Myocyte (in vitro differentiated cells): ENCODE measurements around the gene C2orf68. TPM values are rescaled to one million over a fixed set of nuclear protein-coding genes. Genes with fewer than 3 reads are reported as not detected.
"Not testable (repeated sequence)": the region's sequence is repeated elsewhere in the genome, so short reads cannot be mapped to it uniquely, and the experiment has no call there.

Experiments used
- DNase-seq: peaks from one replicate; pipeline ENCODE4 v3.0.0-alpha.2; 2012; ENCODE audit warnings: low read depth
- polyA plus RNA-seq: library from polyadenylated mRNA; unstranded; fragments of >200 nt; gene quantifications from one replicate; pipeline ENCODE4 v1.2.1, GENCODE V29; 2012; ENCODE audit warnings: missing spikeins
- total RNA-seq: library from RNA; depleted of rRNA; stranded (reverse); fragments of >200 nt; gene quantifications from 2 replicates; pipeline ENCODE4 v1.2.3, GENCODE V29; 2014

Gene C2orf68
- 20.2 and 28.5 TPM in 2 replicates for total RNA-seq
- 45.2 TPM for polyA plus RNA-seq

- peak; percentile 91 for DNase-seq
Measured at GRCh38 chr2:85611705-85612587, at the start of gene C2orf68. Gene C2orf68, minus strand, starts transcription at chr2:85612066. Its CDS starts 82 bp downstream, at chr2:85611984.

DNA sequence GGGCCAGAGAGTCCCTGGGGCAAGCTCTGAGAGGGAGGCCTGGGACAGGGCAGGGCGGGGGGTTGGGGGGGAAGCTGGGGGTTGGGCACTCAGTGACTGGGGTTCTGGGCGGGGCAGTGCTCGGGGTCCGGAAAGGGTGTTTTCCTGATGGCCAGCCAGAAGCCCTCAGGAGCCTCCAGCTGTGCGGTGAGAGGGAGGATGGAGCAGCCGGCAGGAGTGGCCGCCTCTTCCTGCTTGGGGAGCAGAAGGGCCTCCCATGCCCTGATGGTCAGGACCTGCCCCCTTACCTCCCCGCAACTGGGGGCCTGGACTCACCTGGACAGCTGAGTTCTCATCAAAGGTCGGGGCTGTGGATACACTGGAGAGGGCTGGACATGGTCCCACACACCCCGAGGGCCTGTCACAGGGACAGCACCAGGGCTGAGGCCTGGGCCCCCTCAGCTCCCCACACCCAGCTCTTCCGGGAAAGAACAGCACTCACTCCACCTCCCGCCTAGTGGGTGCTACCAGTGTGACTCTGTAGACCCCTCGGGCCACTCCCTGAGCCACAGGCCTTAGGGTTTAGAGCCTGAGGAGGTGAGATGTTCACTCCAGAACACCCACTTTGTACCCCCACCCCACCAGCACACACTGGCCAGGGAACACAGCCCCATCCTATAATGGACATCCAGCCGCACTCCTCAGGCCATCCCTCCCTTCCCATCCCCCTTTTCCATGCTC is 49.4 kb upstream of the C2orf68 start:
- DNase-seq, result no peak

DNA sequence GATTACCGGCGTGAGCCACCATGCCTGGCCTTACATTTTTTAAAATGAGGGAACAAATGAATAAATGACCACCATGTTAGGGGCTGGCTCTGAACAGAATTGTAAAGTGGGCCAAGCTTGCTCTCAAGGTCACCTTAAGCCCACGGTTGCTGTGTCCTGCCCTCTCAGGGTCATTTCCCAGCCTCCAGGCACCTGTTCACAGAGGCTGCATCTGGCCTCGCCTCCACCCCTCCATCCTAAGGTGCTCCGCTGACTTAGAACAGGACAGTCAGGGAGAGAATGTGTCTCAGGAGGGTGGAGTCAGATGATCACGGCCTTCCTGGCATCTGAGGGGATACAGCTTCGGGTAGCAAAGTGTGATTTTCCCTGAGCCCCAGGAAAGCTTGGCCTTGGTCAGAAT is 48.9 kb upstream of the C2orf68 start:
- DNase-seq, result no peak

GRCh38 chr2:85660301-85660700 is 48.4 kb upstream of the C2orf68 start:
- not testable (repeated sequence) for DNase-seq

- no peak for DNase-seq
Measured at GRCh38 chr2:85659324-85659981, 47.6 kb upstream of the C2orf68 start.

GRCh38 chr2:85657399-85657798 is 45.5 kb upstream of the C2orf68 start:
- DNase-seq, result not testable (repeated sequence)

GRCh38 chr2:85656468-85656867 is 44.6 kb upstream of the C2orf68 start:
- DNase-seq, result no peak

GRCh38 chr2:85655961-85656417 is 44.1 kb upstream of the C2orf68 start:
- DNase-seq, result peak; percentile 91

GRCh38 chr2:85653996-85654395 is 42.1 kb upstream of the C2orf68 start:
- no peak for DNase-seq

- no peak for DNase-seq
Measured at GRCh38 chr2:85652056-85652455, 40.2 kb upstream of the C2orf68 start.

DNA sequence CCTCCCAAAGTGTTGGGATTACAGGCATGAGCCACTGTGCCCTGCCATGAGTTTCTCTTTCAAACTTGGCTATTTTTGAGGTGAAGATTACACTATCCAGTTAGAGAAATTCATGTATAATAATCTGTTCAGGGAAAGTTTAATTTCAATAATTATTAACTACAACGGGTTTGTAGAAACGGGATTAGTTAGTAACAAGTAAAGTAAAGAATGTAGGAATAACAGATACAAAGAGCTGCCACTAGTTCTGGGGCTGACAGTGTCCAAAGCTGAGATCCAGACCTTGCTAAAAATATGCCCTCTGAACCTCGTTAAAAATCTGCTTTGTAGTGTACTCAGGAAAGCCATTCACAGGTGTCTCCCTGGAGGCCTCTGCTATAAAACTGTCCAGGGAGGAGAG is 39.2 kb upstream of the C2orf68 start:
- DNase-seq, result no peak

DNA sequence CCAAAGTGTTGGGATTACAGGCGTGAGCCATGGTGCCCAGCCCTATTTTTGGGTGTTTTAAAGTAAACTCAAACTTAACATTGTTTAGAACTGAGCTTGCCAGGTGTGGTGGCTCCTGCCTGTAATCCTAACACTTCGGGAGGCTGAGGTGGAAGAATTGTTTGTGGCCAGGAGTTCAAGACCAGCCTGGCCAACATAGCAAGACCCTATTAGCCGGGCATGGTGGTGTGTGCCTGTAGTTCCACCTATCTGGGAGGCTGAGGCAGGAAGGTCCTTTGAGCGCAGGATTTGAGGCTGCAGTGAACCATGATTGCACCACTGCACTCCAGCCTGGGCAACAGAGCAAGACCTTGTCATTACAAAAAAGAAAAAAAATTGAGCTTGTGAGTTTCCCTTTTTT is 38.6 kb upstream of the C2orf68 start:
- no peak for DNase-seq

DNA sequence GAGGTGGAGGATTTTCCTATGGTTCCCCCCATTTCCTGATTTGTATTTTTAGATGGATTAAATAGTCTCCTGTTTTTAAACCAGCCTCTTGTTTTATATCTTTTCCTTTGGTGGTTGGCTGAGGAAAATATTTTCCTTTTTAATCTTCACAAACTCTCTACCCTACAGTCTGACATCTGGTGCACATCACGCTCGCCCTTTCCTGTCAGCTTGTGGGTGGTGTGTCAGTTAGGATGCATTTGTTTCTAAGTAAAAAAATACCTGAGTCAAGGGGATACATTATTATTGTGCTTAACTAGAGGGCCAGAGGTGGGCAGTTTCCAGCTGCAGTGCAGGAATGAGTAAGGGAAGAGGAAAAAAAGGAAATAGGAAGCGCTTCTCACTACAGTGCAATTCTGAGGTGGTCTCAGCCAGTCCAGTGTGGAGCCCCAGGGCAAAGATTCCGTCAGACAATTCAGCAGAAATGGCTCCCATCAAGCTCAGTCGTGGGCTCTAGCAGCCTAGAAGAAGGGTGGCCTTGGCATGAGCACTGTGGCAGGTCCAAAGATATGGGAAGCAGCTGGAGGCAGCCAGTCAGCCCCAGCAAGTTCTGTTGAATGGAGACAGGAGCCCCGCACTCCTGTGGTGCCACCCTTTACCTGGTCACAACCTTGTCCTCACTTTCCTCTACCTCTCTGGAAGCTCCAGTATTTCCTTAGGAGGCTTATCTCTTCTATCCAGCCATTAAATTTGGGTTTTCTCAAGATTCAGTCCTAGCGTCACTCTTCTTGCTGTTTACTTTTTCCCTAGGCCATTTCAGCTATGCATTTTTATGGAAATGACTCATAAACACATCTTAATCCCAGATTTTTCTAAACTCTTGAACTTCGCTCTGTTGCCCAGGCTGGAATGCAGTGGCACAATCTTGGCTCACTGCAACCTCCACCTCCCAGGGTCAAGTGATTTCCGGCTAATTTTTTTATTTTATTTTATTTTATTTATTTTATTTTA is 37.6 kb upstream of the C2orf68 start:
- DNase-seq, result no peak

GRCh38 chr2:85648619-85649018 is 36.8 kb upstream of the C2orf68 start:
- peak; percentile 50 for DNase-seq

- no peak for DNase-seq
Measured at GRCh38 chr2:85647823-85648526, 36.1 kb upstream of the C2orf68 start.

DNA sequence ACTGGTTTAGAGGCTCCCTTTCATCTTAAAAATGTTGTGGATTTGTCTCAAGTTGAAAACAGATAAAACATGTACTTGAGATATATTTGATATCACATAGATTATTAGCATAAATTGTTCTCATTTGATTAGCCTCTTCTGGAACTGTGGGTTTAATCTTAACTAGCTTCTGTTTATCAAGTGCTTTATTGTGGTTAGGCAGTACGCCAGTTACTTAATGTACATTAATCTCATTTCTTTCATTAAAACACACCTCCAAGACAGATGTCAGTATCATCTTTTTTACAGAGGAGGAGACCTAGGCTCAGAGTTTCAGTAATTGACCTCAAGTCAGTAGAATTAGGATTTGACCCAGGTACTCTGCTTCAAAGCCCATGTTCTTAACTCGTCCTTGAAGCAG is 34.3 kb upstream of the C2orf68 start:
- DNase-seq, result no peak

- peak; percentile 89 for DNase-seq
Measured at GRCh38 chr2:85644909-85645308, 33.0 kb upstream of the C2orf68 start.

DNA sequence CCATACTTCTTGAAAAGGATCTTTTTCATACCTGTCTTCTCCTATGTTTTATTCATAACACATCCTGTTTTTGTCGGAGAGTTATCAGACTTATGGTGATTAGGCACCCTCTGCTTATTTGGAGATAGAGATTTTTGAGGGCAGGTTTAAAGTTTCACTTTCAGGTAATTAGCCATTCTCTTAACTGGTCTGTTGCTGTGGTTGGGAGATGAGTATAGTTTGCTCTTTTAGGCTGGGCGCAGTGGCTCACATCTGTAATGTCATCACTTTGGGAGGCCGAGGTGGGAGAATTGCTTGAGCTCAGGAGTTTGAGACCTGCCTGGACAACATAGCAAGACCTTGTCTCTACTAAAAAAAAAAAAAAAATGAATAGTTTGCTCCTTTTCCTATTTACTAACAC is 30.9 kb upstream of the C2orf68 start:
- no peak for DNase-seq

- no peak for DNase-seq
Measured at GRCh38 chr2:85635636-85636035, 23.8 kb upstream of the C2orf68 start.

DNA sequence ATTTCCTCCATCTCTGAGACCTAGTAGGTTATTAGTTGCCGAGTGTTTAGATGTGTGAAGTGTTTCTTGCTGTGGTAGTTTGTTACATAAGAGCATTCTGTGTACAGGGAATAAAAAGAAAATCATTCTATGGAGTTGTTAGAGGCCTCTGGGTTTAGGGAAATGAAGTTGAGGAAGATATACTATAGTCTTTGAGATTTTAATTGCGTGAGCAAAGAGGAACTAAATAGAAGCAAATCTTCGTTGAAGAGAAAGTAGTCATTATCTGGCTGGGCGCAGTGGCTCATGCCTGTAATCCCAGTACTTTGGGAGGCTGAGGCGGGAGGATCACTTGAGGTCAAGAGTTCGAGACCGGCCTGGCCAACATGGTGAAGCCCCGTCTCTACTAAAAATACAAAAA is 23.1 kb upstream of the C2orf68 start:
- DNase-seq, result no peak
